HG02973 (cell line): ENCODE measurements around the gene SH2D6.
"Not testable (repeated sequence)": the region's sequence is repeated elsewhere in the genome, so short reads cannot be mapped to it uniquely, and the experiment has no call there.

ENCODE experiments used
- ATAC-seq: cut with Tn5 transposase; IDR thresholded peaks from one replicate; pipeline ENCODE4 v1.9.1; 2021; ENCODE audit warnings: moderate library complexity; ENCODE audit not compliant: unreplicated experiment

The SH2D6 gene

GRCh38 chr2:85439025-85439472 lies 20.5 kb downstream of the SH2D6 start:
- no peak for ATAC-seq

- not testable (repeated sequence) for ATAC-seq
These were observed 21.1 kb downstream of the SH2D6 start for GRCh38 chr2:85439569-85439968.

GRCh38 chr2:85439986-85440385 lies 21.5 kb downstream of the SH2D6 start:
- ATAC-seq: no peak

- ATAC-seq: no peak
These were observed 22.2 kb downstream of the SH2D6 start for GRCh38 chr2:85440729-85441128.

GRCh38 chr2:85441864-85442263 lies 23.4 kb downstream of the SH2D6 start:
- ATAC-seq: no peak

- ATAC-seq: no peak
These were observed 26.2 kb downstream of the SH2D6 start for GRCh38 chr2:85444629-85445172.

GRCh38 chr2:85445316-85446295 lies 27.1 kb downstream of the SH2D6 start:
- ATAC-seq: no peak

- no peak for ATAC-seq
These were observed 28.0 kb downstream of the SH2D6 start for GRCh38 chr2:85446296-85447221.

- ATAC-seq: no peak
These were observed 28.7 kb downstream of the SH2D6 start for GRCh38 chr2:85447222-85447585.

GRCh38 chr2:85448461-85449213 lies 30.1 kb downstream of the SH2D6 start:
- no peak for ATAC-seq

GRCh38 chr2:85449214-85449588 lies 30.7 kb downstream of the SH2D6 start:
- no peak for ATAC-seq

- ATAC-seq: no peak
These were observed 33.7 kb downstream of the SH2D6 start for GRCh38 chr2:85452237-85452636.

- ATAC-seq: no peak
These were observed 35.1 kb downstream of the SH2D6 start for GRCh38 chr2:85453571-85453970.

GRCh38 chr2:85455552-85456090 lies 37.1 kb downstream of the SH2D6 start:
- ATAC-seq: no peak

GRCh38 chr2:85457043-85457442 lies 38.5 kb downstream of the SH2D6 start:
- ATAC-seq: no peak

GRCh38 chr2:85457877-85458316 lies 39.4 kb downstream of the SH2D6 start:
- no peak for ATAC-seq

- ATAC-seq: no peak
These were observed 40.4 kb downstream of the SH2D6 start for GRCh38 chr2:85458601-85459563.

GRCh38 chr2:85459771-85460170 lies 41.3 kb downstream of the SH2D6 start:
- no peak for ATAC-seq

GRCh38 chr2:85462322-85462721 lies 43.8 kb downstream of the SH2D6 start:
- no peak for ATAC-seq
